Hematopoietic multipotent progenitor cell treated with erythropoietin and hydrocortisone succinate and interleukin-3 and kit ligand, for 8 days (in vitro differentiated cells): Measurements from ENCODE around the gene XCL1.
A peak's percentile ranks its signal among the peaks of the same experiment; 100 is the strongest.
"Not testable (repeated sequence)": the region's sequence is repeated elsewhere in the genome, so short reads cannot be mapped to it uniquely, and the experiment has no call there.

Experiments used
- DNase-seq: peaks from one replicate; pipeline ENCODE4 v3.0.0-alpha.2; 2015

The XCL1 gene

GRCh38 chr1:168568346-168568745 lies 8.1 kb upstream of the XCL1 start:
- no peak for DNase-seq

GRCh38 chr1:168570652-168571051 lies 5.8 kb upstream of the XCL1 start:
- DNase-seq = no peak

- DNase-seq = no peak
Observed at GRCh38 chr1:168572633-168573032, 3.8 kb upstream of the XCL1 start.

- DNase-seq = peak; percentile 64
Observed at GRCh38 chr1:168574234-168574633, 2.2 kb upstream of the XCL1 start.

- not testable (repeated sequence) for DNase-seq
Observed at GRCh38 chr1:168578531-168579185, 2.3 kb downstream of the XCL1 start.

GRCh38 chr1:168580290-168580689 lies 3.9 kb downstream of the XCL1 start:
- DNase-seq = not testable (repeated sequence)

GRCh38 chr1:168580991-168581390 lies 4.6 kb downstream of the XCL1 start:
- not testable (repeated sequence) for DNase-seq

GRCh38 chr1:168581817-168582572 lies 5.6 kb downstream of the XCL1 start:
- no peak for DNase-seq

GRCh38 chr1:168582688-168583336 lies 6.4 kb downstream of the XCL1 start:
- DNase-seq = no peak

- no peak for DNase-seq
Observed at GRCh38 chr1:168583571-168583970, 7.2 kb downstream of the XCL1 start.

- no peak for DNase-seq
Observed at GRCh38 chr1:168585191-168585590, 8.8 kb downstream of the XCL1 start.

- no peak for DNase-seq
Observed at GRCh38 chr1:168585937-168586336, 9.5 kb downstream of the XCL1 start.

GRCh38 chr1:168589167-168589566 lies 12.8 kb downstream of the XCL1 start:
- DNase-seq = no peak

- DNase-seq = no peak
Observed at GRCh38 chr1:168591066-168591465, 14.7 kb downstream of the XCL1 start.

- no peak for DNase-seq
Observed at GRCh38 chr1:168591641-168592250, 15.3 kb downstream of the XCL1 start.

- DNase-seq = not testable (repeated sequence)
Observed at GRCh38 chr1:168595403-168595802, 19.0 kb downstream of the XCL1 start.

- DNase-seq = no peak
Observed at GRCh38 chr1:168598125-168598524, 21.7 kb downstream of the XCL1 start.

GRCh38 chr1:168598892-168599291 lies 22.5 kb downstream of the XCL1 start:
- no peak for DNase-seq

- DNase-seq = no peak
Observed at GRCh38 chr1:168599641-168600040, 23.2 kb downstream of the XCL1 start.

GRCh38 chr1:168601051-168601450 lies 24.6 kb downstream of the XCL1 start:
- no peak for DNase-seq

GRCh38 chr1:168603501-168604110 lies 27.2 kb downstream of the XCL1 start:
- peak; percentile 72 for DNase-seq

- DNase-seq = no peak
Observed at GRCh38 chr1:168605443-168605842, 29.0 kb downstream of the XCL1 start.

- no peak for DNase-seq
Observed at GRCh38 chr1:168606096-168606495, 29.7 kb downstream of the XCL1 start.
